HFFc6 (cell line): ENCODE data around the gene SMAD2. TPM values are rescaled to one million over a fixed set of nuclear protein-coding genes. Genes with fewer than 3 reads are reported as not detected.

Experiments
- DNase-seq: peaks from one replicate; pipeline ENCODE4 v3.0.0-alpha.2; 2018
- H3K27ac Mint-ChIP-seq: 2 replicates; pipeline ENCODE4 v1.8.0; 2020; ENCODE audit warnings: mild to moderate bottlenecking, mixed read lengths
- H3K27me3 Mint-ChIP-seq: 2 replicates; pipeline ENCODE4 v1.8.0; 2021; ENCODE audit warnings: mild to moderate bottlenecking, moderate library complexity, mixed read lengths; ENCODE audit not compliant: insufficient read depth
- H3K36me3 Mint-ChIP-seq: 2 replicates; pipeline ENCODE4 v1.8.0; 2021; ENCODE audit warnings: low read depth, mixed read lengths
- H3K4me1 Mint-ChIP-seq: 2 replicates; pipeline ENCODE4 v1.8.0; 2020; ENCODE audit warnings: low read depth, mixed read lengths
- H3K4me3 Mint-ChIP-seq: 2 replicates; pipeline ENCODE4 v1.8.0; 2020; ENCODE audit warnings: mild to moderate bottlenecking, moderate library complexity, mixed read lengths
- H3K9me3 Mint-ChIP-seq: 2 replicates; pipeline ENCODE4 v1.8.0; 2020; ENCODE audit warnings: mild to moderate bottlenecking, mixed read lengths
- total RNA-seq, 6 experiments: library from RNA; stranded (reverse); fragmentation: NEBNext Ultra II Directional; extraction: Animal tissue kit (Norgen Biotek cat#: 25700); gene quantifications; 2 replicates in 1 of 6; 3 replicates in 5 of 6; pipeline ENCODE4 v1.2.3, GENCODE V29; 2021
- TF ChIP-seq, protein P1 (sequence below): fragments of 200-600 bp; sonication (generic); IDR thresholded peaks from 2 replicates; pipeline ENCODE4 v1.5.0; 2021; ENCODE audit warnings: antibody characterized with exemption, mild to moderate bottlenecking

Gene SMAD2
- total RNA-seq, 6 experiments from 2014 or later = 99.3 to 116 (median 108) TPM

DNA sequence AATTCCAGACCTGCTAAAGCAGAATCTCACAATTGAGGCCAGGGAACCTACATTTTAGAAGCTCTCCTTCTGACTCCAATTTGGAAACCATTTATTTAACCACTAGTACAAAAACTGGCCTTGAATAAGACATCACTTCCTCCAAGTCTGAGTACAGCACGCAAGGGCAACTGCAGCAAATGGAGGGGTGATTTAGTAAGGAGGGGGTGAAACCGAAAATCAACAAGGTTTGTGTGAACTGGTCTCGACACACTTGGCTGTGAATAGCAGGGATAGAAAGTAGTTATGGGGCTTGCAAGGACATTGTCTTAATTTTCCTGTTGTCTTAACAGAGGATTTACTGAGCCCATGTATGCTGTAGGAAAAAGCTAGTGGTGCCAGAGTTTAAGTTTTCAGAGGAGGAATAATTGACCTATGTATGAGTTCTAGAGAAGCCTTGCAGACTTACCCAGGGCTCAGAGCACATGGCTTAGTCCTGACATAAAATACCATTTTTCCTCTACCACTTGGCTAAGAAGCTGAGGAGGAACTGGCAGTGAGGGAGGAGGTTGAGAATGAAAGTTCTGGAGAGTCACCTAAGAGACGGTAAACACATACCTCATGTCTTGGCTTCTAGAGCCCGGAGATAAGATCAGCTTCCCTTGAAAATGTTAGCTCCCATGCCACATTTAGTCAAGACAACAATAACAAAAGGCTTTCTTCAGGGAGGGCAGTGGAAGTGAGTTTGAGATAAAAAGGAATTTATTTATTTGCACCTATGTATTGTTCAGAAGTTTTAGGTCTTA, 114.8 kb downstream of the SMAD2 start:
- no peaks in the 10 kb centered on the region for H3K9me3 Mint-ChIP-seq
- H3K36me3 Mint-ChIP-seq = no peaks in the 10 kb centered on the region
- H3K4me3 Mint-ChIP-seq = no peak overlapping the region
- no peaks in the 10 kb centered on the region for H3K27me3 Mint-ChIP-seq
- no peaks in the 10 kb centered on the region for H3K4me1 Mint-ChIP-seq
- no peak for DNase-seq
- no peak overlapping the region for H3K27ac Mint-ChIP-seq
- TF ChIP-seq, protein P1, sequence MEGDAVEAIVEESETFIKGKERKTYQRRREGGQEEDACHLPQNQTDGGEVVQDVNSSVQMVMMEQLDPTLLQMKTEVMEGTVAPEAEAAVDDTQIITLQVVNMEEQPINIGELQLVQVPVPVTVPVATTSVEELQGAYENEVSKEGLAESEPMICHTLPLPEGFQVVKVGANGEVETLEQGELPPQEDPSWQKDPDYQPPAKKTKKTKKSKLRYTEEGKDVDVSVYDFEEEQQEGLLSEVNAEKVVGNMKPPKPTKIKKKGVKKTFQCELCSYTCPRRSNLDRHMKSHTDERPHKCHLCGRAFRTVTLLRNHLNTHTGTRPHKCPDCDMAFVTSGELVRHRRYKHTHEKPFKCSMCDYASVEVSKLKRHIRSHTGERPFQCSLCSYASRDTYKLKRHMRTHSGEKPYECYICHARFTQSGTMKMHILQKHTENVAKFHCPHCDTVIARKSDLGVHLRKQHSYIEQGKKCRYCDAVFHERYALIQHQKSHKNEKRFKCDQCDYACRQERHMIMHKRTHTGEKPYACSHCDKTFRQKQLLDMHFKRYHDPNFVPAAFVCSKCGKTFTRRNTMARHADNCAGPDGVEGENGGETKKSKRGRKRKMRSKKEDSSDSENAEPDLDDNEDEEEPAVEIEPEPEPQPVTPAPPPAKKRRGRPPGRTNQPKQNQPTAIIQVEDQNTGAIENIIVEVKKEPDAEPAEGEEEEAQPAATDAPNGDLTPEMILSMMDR = no peak

- no peaks in the 10 kb centered on the region for H3K4me1 Mint-ChIP-seq
- TF ChIP-seq, protein P1 = no peak
- H3K27ac Mint-ChIP-seq = no peak overlapping the region
- DNase-seq = no peak
- H3K27me3 Mint-ChIP-seq = peaks cover 3% of the 10 kb centered on the region
- H3K4me3 Mint-ChIP-seq = no peak overlapping the region
- H3K9me3 Mint-ChIP-seq = no peaks in the 10 kb centered on the region
- no peaks in the 10 kb centered on the region for H3K36me3 Mint-ChIP-seq
Observed at GRCh38 chr18:47809420-47809819, 121.0 kb downstream of the SMAD2 start.

DNA sequence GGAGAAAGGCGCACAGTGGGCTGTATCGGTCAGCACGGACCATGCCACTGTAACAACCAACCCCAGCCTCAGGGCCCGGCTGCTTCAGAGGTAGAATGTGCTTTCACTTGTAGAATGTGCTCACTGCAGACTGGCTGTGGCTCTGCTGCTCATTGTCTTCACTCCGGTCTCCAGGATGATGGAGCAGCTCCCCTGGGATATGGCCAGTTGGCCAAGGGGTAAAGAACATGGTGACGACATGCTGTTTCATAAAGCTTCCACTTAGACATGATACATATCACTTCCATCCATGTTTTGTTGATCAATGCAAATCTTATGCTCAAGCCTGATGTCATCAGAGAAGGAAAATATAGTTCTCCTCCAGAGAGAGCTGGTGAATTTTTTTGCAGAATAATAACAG, 127.7 kb downstream of the SMAD2 start:
- Mint-ChIP-seq H3K27me3 (peaks cover 18% of the 10 kb centered on the region), H3K27ac (no peak overlapping the region), H3K9me3 (no peaks in the 10 kb centered on the region), H3K36me3 (no peaks in the 10 kb centered on the region), H3K4me1 (peaks cover 6% of the 10 kb centered on the region; the same call in 1 of the 2 replicates), H3K4me3 (no peak overlapping the region)
- TF ChIP-seq, protein P1 = no peak
- no peak for DNase-seq

DNA sequence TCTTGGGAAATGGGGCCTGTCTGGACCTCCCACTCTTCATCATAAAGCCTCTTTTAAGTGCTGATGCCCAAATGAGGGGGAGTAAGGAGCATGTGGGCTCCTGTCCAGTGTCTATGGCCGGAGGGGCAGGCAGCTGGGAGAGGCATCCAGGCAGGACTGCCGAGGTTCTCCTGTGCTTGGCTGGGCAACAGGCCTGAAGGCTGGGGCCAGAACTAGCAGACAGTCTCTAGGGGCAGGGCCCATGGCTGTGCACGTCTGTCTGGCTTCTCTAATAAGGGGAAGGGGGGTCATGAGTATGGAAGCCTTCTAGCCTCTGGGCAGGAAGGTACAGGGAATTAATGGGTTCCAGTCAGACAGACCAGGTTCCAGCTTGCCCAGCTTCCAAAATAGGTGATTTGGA, 128.6 kb downstream of the SMAD2 start:
- Mint-ChIP-seq H3K4me1 (peaks cover 6% of the 10 kb centered on the region; the same call in 1 of the 2 replicates), H3K27me3 (peaks cover 20% of the 10 kb centered on the region)

GRCh38 chr18:47800756-47801155, 129.7 kb downstream of the SMAD2 start:
- TF ChIP-seq, protein P1 = no peak
- no peak for DNase-seq
- Mint-ChIP-seq H3K4me3 (no peak overlapping the region), H3K27me3 (peaks cover 18% of the 10 kb centered on the region), H3K27ac (no peak overlapping the region), H3K36me3 (no peaks in the 10 kb centered on the region), H3K9me3 (no peaks in the 10 kb centered on the region), H3K4me1 (peaks cover 6% of the 10 kb centered on the region; the same call in 1 of the 2 replicates)

More for the DNA sequence above, 128.6 kb downstream of the SMAD2 start:
- TF ChIP-seq, protein P1 = no peak
- DNase-seq = no peak
- Mint-ChIP-seq H3K9me3 (no peaks in the 10 kb centered on the region), H3K27ac (no peak overlapping the region), H3K4me3 (no peak overlapping the region), H3K36me3 (no peaks in the 10 kb centered on the region)
